OCI-LY1 (cell line): ENCODE measurements around the gene C4orf36.

ENCODE experiments used
- CTCF ChIP-seq: fragments of 200-600 bp; sonication (generic), shearing (Covaris generic); IDR thresholded peaks from 2 replicates; pipeline ENCODE4 v1.5.1; 2017; ENCODE audit warnings: mild to moderate bottlenecking, antibody characterized with exemption, low read length, moderate library complexity, mixed read lengths
- EZH2 ChIP-seq: fragments of 200-600 bp; sonication (generic), shearing (Covaris generic); IDR thresholded peaks from 2 replicates; pipeline ENCODE4 v1.8.0; 2017; ENCODE audit warnings: borderline replicate concordance, mixed run types, mild to moderate bottlenecking, antibody characterized with exemption, low read length, moderate library complexity, mixed read lengths

GRCh38 chr4:86840858-86841257, 51.4 kb downstream of the C4orf36 start:
- TF ChIP-seq CTCF = no peak
- no peak for TF ChIP-seq EZH2
